CD4-positive, alpha-beta T cell treated with Interferon alpha-2 for 1 hour (primary cell): ENCODE results near the gene KLF16.
A peak's percentile ranks its signal among the peaks of the same experiment; 100 is the strongest.
"Not testable (repeated sequence)": the region's sequence is repeated elsewhere in the genome, so short reads cannot be mapped to it uniquely, and the experiment has no call there.

ENCODE experiments used
- DNase-seq, 2 donors: peaks; one replicate each; pipeline ENCODE4 v3.0.0-alpha.2; 2020 to 2022

KLF16 gene

GRCh38 chr19:1883784-1884183, 20.4 kb upstream of the KLF16 start:
- DNase-seq, result peak in 1 of 2 donors; percentile 45

DNA sequence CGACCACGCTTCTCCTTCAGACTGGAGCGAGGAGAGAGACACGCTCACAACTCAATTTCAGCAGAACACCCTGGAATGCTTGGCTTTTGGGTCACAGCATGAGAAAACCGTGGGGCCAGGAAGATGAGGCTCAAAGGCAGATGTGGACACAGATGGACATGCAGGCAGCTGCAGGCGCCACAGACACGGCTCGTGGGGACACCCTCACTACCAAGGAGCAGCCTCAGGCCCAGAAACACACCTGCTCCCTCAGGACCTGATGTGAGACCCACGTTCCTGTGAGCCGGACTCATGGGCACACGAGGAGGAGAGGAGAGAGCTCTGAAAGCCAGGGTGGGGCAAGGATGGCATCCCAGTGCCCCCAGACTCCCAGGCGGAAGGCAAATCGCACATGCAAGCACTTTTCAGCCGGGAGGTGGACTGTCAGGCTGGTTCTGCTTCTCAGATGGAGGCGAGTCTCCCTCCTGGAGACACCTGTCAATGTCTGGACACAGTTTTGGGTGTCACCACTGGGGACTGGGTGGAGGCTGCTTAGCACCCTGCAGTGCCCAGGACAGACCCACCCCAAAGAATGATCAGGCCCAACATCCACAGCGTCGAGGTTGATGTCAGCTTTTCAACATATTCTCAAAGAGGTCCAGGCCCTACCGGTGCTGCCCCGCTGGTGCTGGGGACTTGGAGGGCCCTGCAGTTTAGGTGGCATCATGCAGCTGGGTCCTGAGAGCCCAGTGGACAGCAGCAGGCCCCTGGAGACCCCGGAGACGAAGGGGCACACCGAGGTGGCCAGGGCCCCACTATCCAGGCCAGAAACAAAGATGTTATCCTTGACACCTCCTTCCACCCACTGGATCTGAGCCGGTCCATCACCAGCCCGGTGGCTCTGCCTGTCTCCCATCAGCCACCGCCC, 19.7 kb upstream of the KLF16 start:
- DNase-seq, result no peak

GRCh38 chr19:1882089-1882785, 18.9 kb upstream of the KLF16 start:
- peak; percentile 83 to 89 for DNase-seq

DNA sequence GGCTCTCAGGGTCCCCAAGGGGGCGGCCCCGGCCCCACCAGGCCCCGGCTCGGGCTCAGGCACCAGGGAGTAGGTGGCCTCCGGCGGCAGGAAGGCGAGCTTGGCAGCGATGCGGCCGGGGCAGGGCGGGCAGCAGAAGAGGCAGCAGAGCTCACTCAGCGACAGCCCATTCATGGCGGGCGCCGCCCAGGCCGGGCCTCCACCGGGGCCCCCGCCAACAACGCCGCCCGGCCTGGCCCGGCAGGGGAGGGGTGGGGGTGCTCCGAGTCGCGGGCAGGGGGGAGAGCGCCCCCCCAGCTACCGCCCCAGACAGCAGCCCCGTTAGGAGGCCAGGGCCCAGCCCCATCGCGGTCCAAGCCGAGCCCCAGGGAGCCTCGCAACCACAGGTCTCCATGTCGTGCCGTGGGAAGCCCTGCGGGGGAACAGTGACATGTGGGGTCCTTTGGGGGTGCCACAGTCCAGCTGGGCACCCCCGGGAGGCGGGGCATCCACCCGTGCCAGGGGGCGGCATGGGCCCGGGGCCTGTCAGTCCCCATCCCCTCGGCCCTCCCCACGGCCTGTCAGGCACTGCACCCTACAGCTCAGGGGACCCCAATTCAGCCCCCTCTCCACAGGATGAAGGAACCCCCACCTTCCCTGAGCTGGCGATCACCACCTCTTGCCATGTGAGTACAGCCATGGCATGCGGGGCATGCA, 18.2 kb upstream of the KLF16 start:
- DNase-seq, result not testable (repeated sequence)

GRCh38 chr19:1880611-1881392, 17.4 kb upstream of the KLF16 start:
- DNase-seq, result no peak

DNA sequence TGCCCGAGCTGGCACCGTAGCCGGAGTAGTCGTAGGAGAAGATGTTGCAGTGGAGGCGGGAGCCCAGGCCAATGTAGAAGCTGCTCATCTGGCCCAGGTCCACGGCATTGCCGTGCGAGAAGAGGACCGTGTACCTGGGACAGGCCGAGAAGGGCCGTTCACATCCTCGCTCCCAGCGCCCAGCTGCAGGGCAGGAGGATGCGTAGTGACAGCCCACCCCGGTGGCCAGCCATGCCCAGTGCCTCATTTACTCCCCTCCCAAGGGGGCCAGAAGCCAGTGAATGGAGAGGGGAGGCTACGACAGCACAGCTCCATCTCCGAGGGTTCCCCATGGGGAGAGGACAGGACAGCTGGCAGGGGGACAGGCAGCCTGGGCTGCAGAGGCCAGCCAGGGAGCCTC, 16.6 kb upstream of the KLF16 start:
- DNase-seq, result not testable (repeated sequence)

DNA sequence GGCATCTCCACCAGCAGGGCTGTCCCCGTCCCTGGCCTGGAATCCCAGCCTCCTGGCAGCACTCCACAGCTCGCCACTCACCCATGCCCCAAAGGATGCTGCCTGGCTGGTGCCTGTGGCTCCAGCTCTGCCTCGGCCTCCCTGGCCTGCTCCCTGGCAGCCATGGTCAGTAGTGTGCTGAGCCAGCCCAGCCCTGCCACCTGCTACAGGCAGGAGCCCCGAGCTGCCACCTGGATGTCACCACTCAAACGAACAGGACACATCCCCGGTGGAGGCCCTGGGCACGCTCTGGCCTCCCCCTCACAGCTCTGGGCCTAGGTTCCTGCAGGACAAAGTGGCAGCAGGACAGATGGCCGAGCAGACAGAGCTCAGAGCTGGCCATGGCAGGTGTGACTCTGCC, 15.2 kb upstream of the KLF16 start:
- DNase-seq, result not testable (repeated sequence)

DNA sequence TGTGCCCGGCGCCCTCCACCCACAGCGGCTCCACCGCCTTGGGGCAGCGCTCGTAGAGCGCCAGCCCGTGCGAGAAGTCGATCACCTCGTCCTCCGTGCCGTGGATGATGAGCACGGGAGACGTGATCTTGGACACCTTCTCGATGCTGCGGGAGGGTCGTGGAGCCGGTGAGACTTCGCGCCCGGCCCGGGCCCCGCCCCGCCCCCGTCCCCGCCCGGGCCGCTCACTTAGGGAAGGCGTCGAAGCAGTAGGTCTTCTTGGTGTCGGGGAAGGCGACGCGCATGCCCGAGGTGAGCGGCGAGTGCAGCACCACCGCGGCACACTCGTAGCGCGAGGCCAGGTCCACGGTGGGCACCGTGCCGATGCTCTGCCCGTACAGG, 13.9 kb upstream of the KLF16 start:
- not testable (repeated sequence) for DNase-seq

DNA sequence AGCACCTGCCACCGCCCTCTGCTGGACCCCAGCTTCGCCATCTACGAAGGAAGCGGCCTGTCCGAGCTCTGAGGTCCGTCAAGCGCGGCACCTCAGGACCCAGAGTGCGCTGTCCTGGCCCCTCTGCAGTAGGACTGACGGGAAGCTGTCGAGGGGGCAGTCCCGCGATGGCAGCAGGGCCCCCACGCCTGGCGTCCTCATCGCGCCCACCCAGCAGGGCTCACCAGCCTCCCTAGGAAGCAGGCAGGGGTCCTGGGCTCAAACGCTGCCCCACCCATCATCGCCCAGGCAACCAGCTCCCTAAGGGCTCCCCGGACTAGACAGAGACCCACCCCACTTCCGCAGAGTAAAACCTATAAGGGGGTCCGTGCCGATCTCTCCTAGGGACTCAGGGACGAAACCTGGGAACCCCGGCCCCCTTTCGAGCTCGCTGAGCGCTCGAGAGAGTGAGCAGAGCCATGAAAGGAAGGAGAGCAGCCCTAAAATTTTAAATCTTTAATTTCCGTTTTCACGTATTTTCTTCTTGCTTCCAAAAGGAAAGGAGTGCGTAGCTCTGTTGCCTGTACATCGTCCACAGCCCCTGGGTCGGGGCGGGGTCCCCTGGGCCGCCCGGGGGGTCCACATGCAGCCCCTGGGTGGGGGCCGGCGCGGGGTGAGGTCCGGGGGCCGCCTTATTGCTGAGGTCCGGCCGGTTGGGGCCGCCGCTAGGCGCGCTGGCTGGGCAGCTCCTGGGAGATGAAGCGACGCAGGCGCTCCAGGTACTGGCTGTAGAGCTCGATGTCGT, 13.3 kb upstream of the KLF16 start:
- not testable (repeated sequence) for DNase-seq

DNA sequence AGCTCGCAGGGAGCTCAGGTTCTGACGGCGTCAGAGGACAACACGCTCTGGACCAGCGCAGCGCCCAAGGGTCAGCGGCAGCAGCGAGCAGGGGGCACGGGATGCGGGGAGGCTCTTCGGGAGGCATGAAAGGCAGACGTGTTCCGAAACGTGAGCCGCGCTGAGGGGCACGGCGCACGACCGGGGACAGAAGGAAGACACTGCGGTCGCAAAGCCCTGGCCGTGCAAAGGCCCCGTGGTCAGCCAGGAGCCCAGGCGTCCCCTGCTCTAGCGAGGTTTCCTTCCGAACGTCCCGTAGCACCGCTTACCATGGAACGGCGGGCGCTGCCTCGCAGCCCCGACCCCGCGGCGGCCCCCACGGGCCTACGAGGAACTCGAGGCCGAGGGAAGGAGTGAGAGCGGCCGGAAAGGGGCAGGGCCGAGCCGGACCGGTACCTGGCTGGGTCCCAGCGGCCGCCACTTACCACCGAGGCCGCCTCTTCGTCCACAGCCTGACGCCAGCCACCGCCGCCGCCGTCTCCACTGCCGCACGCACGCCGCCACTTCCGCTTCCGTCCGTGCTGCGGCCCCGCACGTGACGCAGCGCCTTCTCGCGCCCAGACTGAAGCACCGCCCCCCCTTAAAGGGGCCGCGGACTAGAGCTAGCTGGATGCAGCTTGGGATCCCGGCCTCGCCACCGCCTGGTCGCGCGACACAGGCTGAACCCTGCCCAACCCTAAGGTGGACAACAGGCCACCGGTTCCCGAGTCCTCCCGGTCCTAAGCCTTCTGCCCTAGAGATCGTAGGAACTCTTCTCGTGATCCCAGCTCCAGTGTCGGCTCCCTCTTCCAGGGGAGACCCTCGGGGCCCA, 12.5 kb upstream of the KLF16 start:
- peak; percentile 84 to 87 for DNase-seq

GRCh38 chr19:1875265-1875645, 11.9 kb upstream of the KLF16 start:
- not testable (repeated sequence) for DNase-seq

DNA sequence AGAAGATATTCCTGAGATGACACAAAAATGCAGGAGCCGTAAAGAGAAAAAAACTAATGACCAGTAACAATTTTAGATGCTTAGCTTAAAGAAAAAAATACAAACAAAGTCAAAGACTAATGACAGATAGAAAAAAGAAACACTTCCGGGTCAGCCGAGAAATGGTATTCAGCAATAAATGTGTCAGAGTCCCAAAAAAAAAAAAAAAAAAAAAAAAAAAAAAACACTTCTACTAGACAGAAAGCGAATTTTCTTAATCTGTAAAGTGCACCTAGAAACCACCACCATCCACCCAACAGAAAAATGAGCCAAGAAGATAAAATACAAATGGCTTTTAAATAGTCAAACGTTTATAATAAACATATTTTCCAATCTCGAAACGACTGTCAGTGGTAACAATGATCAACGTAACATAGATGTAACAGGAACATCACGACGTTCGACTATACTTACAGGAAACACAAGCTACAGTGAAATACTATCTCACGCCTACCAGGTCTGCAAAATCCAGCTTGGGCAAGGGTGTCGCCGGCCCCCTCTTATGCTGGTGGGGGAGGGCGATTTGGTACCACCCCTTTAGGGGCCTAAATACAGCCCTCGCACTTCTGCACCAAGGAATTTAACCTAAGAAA, 11.3 kb upstream of the KLF16 start:
- peak; percentile 41 to 66 for DNase-seq

DNA sequence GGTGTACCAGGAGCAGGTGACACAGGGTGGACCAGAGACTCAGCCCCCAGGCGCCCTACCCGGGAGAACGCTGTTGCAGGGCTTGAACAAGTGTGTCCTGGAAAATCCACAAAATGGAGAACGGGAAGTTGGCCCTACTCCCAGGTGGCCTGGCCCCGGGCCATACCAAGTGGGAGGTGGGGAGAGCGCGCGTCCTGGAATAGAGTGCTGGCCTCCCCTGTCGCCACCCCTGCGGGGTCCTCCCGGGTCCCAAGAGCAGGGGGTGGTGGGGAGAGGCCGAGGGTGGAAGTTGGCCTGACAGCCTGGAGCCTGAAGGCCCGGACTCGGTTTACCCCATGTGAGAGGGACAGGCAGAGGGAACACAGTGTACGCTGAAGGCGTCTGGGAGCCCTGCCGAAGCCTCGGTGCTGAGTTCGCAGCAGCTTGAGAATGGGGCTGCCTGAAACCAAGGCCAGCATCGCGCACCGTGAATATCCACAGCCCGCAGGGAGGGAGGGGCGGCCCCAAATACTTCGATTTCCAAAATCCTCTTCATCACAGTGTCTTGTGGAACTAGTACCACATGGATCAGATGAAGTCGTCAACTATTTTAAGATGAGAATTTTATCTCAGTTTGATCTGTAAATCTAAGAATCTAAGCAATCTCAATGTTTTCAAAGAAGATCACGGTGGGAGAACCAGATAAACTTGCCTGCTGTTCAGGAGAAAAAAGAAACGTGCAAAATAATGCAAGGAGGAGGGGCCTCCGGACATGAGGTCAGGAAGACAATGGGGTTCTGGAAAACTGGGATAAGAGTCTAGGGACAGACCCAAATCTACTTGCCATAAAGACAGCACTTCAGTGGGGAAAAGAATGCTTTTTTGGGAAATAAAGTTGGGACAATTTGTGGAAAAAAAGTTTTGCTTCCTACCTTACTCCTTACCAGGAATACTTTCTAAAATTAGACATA, 10.4 kb upstream of the KLF16 start:
- DNase-seq, result no peak

- no peak for DNase-seq
These were observed 9.6 kb upstream of the KLF16 start for GRCh38 chr19:1872807-1873523.

GRCh38 chr19:1871630-1872029, 8.3 kb upstream of the KLF16 start:
- no peak for DNase-seq

DNA sequence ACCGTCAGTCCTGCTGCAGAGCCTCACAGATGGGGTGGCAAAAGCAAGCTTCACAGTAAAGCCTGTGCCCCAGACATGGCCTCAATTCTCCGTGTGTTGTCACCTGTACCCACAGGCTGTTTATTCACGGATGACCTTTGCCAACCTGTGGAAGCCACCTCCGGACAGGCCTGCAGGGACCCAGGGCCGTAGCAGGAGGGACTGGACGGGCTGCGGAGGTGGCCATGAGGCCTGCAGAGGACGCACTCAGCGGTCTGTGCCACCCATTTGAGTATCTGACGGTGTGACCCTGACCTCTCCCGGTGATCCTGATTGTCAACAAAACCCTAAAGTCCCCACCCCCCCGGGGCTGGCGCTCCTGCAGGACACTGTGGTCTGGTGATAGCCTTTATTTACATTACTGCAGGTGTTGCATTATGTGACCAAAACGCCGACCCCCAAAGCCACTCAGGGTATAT, 7.8 kb upstream of the KLF16 start:
- no peak for DNase-seq

- DNase-seq, result no peak
These were observed 5.6 kb upstream of the KLF16 start for GRCh38 chr19:1868971-1869370.

GRCh38 chr19:1867349-1867724, 4.0 kb upstream of the KLF16 start:
- DNase-seq, result no peak
